Keratinocyte (primary cell): Measurements from ENCODE around the gene IWS1. TPM values are rescaled to one million over a fixed set of nuclear protein-coding genes. Genes with fewer than 3 reads are reported as not detected.

Experiments
- DNase-seq: peaks from one replicate; pipeline ENCODE4 v3.0.0-alpha.2; 2011; ENCODE audit warnings: low read depth, missing footprints, low spot score
- FAIRE-seq: peaks from 2 replicates; lab custom pipeline; 2011; peaks lifted over from hg19 to GRCh38; lab: Jason Lieb, UNC
- H2AFZ ChIP-seq: 2 replicates; pipeline ENCODE4 v1.6.0; 2012; ENCODE audit warnings: low read length, control low read depth, inconsistent platforms; ENCODE audit not compliant: control insufficient read depth
- H3K27ac ChIP-seq: 2 replicates; pipeline ENCODE4 v1.5.1; 2011; ENCODE audit warnings: low read length; ENCODE audit not compliant: control insufficient read depth, insufficient read depth
- H3K27me3 ChIP-seq: 3 replicates; pipeline ENCODE4 v1.6.0; 2011; ENCODE audit warnings: low read length; ENCODE audit not compliant: control insufficient read depth, insufficient read depth; ENCODE audit errors: extremely low read depth
- H3K36me3 ChIP-seq, 2 experiments: 2 replicates in 1 of 2; 3 replicates in 1 of 2; pipeline ENCODE4 v1.5.1; 2011; ENCODE audit warnings: low read length in 2 of 2, mild to moderate bottlenecking in 1 of 2; ENCODE audit not compliant: control insufficient read depth in 2 of 2, insufficient read depth in 2 of 2; ENCODE audit errors: extremely low read depth in 1 of 2
- H3K4me1 ChIP-seq: 3 replicates; pipeline ENCODE4 v1.5.1; 2011; ENCODE audit warnings: low read length; ENCODE audit not compliant: control insufficient read depth, insufficient read depth; ENCODE audit errors: extremely low read depth
- H3K4me2 ChIP-seq: 3 replicates; pipeline ENCODE4 v1.6.0; 2011; ENCODE audit warnings: low read depth, low read length; ENCODE audit not compliant: control insufficient read depth, insufficient read depth; ENCODE audit errors: extremely low read depth
- H3K4me3 ChIP-seq, 3 experiments: fragments of 200-600 bp in 1 of 3; sonication (generic) in 1 of 3; 2 replicates in 2 of 3; 3 replicates in 1 of 3; pipeline ENCODE4 v1.5.1; 2011 to 2016; ENCODE audit warnings: low read length in 3 of 3, mild to moderate bottlenecking in 3 of 3, control low read depth in 2 of 3, inconsistent platforms in 1 of 3, low read depth in 1 of 3, mixed read lengths in 1 of 3, mixed run types in 1 of 3, moderate library complexity in 1 of 3; ENCODE audit not compliant: control insufficient read depth in 2 of 3, insufficient read depth in 2 of 3; ENCODE audit errors: extremely low read depth in 1 of 3
- H3K79me2 ChIP-seq: 2 replicates; pipeline ENCODE4 v1.6.0; 2012; ENCODE audit warnings: low read length; ENCODE audit not compliant: control insufficient read depth, insufficient read depth
- H3K9ac ChIP-seq: 3 replicates; pipeline ENCODE4 v1.6.0; 2011; ENCODE audit warnings: low read length; ENCODE audit not compliant: control insufficient read depth, insufficient read depth; ENCODE audit errors: extremely low read depth
- H3K9me1 ChIP-seq: 3 replicates; pipeline ENCODE4 v1.6.0; 2011; ENCODE audit warnings: low read length; ENCODE audit not compliant: control insufficient read depth, insufficient read depth; ENCODE audit errors: extremely low read depth
- H3K9me3 ChIP-seq: 2 replicates; pipeline ENCODE4 v1.5.1; 2012; ENCODE audit warnings: low read depth, low read length; ENCODE audit not compliant: control insufficient read depth
- H4K20me1 ChIP-seq: 3 replicates; pipeline ENCODE4 v1.6.0; 2011; ENCODE audit warnings: low read length; ENCODE audit not compliant: control insufficient read depth, insufficient read depth; ENCODE audit errors: extremely low read depth
- EZH2 ChIP-seq: IDR thresholded peaks from one replicate; pipeline ENCODE4 v1.6.1; 2012; ENCODE audit warnings: inconsistent platforms, mild to moderate bottlenecking, low read length, moderate library complexity
- dilution Hi-C: fragments of 300-500 bp; cut with MboI; formaldehyde crosslinking; loops from one replicate; pipeline ENCODE4 v1.7.0; 2020; ENCODE audit warnings: low sequenced_read_pairs; ENCODE audit not compliant: extremely low pct_ligation_motif_present
- polyA plus RNA-seq, 5 experiments: library from polyadenylated mRNA; depleted of rRNA in 3 of 5; stranded (reverse) in 3 of 5; stranded (forward) in 1 of 5; unstranded in 1 of 5; fragments of >200 nt; gene quantifications; 1 replicate in 1 of 5; 2 replicates in 3 of 5; 3 replicates in 1 of 5; pipeline versions ENCODE4 v1.2.1 to v1.2.3, GENCODE V29; 2011 to 2012; ENCODE audit warnings: missing spikeins in 2 of 5, low read depth in 1 of 5, low replicate concordance in 1 of 5
- TF ChIP-seq, protein P1 (sequence below), 3 experiments: IDR thresholded peaks in 1 of 3; conservative IDR thresholded peaks in 1 of 3; optimal IDR thresholded peaks in 1 of 3; 2 replicates in 2 of 3; 3 replicates in 1 of 3; pipeline versions ENCODE3 to v1.5.1; 2011; ENCODE audit warnings: low read length in 3 of 3, mild to moderate bottlenecking in 3 of 3, moderate library complexity in 2 of 3, control low read depth in 1 of 3, inconsistent platforms in 1 of 3; ENCODE audit not compliant: insufficient read depth in 2 of 3; ENCODE audit errors: extremely low read depth in 1 of 3

The IWS1 gene
- polyA plus RNA-seq, 1 donor (not counting 4 experiments of a cell fraction or from before 2014, with no cell fraction given): 52.0 TPM

- peaks cover 5% of the 10 kb centered on the region for H3K4me1 ChIP-seq
- H3K9me3 ChIP-seq: no peaks in the 10 kb centered on the region
- no peak overlapping the region for H3K4me3 ChIP-seq
- H3K9ac ChIP-seq: no peak overlapping the region
- DNase-seq: no peak
- H3K79me2 ChIP-seq: no peaks in the 10 kb centered on the region
- no peak overlapping the region for H3K27ac ChIP-seq
- peaks cover 0 to 3% of the 10 kb centered on the region in 2 experiments for H3K36me3 ChIP-seq
- no peak for FAIRE-seq
- TF ChIP-seq EZH2: no peak
- TF ChIP-seq, protein P1, sequence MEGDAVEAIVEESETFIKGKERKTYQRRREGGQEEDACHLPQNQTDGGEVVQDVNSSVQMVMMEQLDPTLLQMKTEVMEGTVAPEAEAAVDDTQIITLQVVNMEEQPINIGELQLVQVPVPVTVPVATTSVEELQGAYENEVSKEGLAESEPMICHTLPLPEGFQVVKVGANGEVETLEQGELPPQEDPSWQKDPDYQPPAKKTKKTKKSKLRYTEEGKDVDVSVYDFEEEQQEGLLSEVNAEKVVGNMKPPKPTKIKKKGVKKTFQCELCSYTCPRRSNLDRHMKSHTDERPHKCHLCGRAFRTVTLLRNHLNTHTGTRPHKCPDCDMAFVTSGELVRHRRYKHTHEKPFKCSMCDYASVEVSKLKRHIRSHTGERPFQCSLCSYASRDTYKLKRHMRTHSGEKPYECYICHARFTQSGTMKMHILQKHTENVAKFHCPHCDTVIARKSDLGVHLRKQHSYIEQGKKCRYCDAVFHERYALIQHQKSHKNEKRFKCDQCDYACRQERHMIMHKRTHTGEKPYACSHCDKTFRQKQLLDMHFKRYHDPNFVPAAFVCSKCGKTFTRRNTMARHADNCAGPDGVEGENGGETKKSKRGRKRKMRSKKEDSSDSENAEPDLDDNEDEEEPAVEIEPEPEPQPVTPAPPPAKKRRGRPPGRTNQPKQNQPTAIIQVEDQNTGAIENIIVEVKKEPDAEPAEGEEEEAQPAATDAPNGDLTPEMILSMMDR (optimal IDR thresholded peaks at IDR 0.05 in 1 of 3, IDR thresholded peaks at IDR 0.05 in 1 of 3, conservative IDR thresholded peaks at IDR 0.05 in 1 of 3; ENCODE audit: extremely low read depth in 1 of 3, insufficient read depth in 2 of 3, low read length in 3 of 3): no peak
- no peaks in the 10 kb centered on the region for H3K27me3 ChIP-seq
- H3K4me2 ChIP-seq: no peak overlapping the region
- H4K20me1 ChIP-seq: no peaks in the 10 kb centered on the region
- H2AFZ ChIP-seq: no peak overlapping the region
- dilution Hi-C loops: loop anchor here (25.0 kb wide), 1 partner anchor 102 kb away; no protein-coding TSS in a partner anchor
- H3K9me1 ChIP-seq: no peaks in the 10 kb centered on the region
Measured at GRCh38 chr2:127464470-127465257, 61.6 kb downstream of the IWS1 start.

GRCh38 chr2:127463155-127463991 is 62.9 kb downstream of the IWS1 start:
- H3K4me3 ChIP-seq: no peak overlapping the region
- H4K20me1 ChIP-seq: no peaks in the 10 kb centered on the region
- no peaks in the 10 kb centered on the region for H3K27me3 ChIP-seq
- no peak overlapping the region for H3K4me2 ChIP-seq
- H3K4me1 ChIP-seq: peaks cover 5% of the 10 kb centered on the region
- dilution Hi-C loops: loop anchor here (25.0 kb wide), 1 partner anchor 101 kb away; no protein-coding TSS in a partner anchor
- H3K79me2 ChIP-seq: no peaks in the 10 kb centered on the region
- H2AFZ ChIP-seq: no peak overlapping the region
- H3K9me3 ChIP-seq: no peaks in the 10 kb centered on the region
- H3K9ac ChIP-seq: no peak overlapping the region
- peaks cover 0 to 2% of the 10 kb centered on the region in 2 experiments for H3K36me3 ChIP-seq
- H3K9me1 ChIP-seq: no peaks in the 10 kb centered on the region
- no peak overlapping the region for H3K27ac ChIP-seq
- no peak for FAIRE-seq
- TF ChIP-seq, protein P1 (optimal IDR thresholded peaks at IDR 0.05 in 1 of 3, IDR thresholded peaks at IDR 0.05 in 1 of 3, conservative IDR thresholded peaks at IDR 0.05 in 1 of 3; ENCODE audit: extremely low read depth in 1 of 3, insufficient read depth in 2 of 3, low read length in 3 of 3): no peak
- no peak for TF ChIP-seq EZH2
- no peak for DNase-seq
